Kidney epithelial cell (primary cell): ENCODE measurements around the gene SVOPL. TPM values are rescaled to one million over a fixed set of nuclear protein-coding genes. Genes with fewer than 3 reads are reported as not detected.

Experiments
- DNase-seq: peaks from one replicate; pipeline ENCODE4 v3.0.0-alpha.2; 2010; ENCODE audit warnings: low read depth
- H3K27me3 ChIP-seq: 2 replicates; pipeline ENCODE4 v1.6.0; 2011; ENCODE audit warnings: low read length; ENCODE audit not compliant: control insufficient read depth, insufficient read depth
- H3K36me3 ChIP-seq: 2 replicates; pipeline ENCODE4 v1.5.1; 2011; ENCODE audit warnings: low read length; ENCODE audit not compliant: control insufficient read depth, insufficient read depth
- H3K4me3 ChIP-seq: 2 replicates; pipeline ENCODE4 v1.5.1; 2011; ENCODE audit warnings: low read depth, mild to moderate bottlenecking, control low read depth, low read length
- total RNA-seq: library from RNA; depleted of rRNA; stranded (reverse); fragments of >200 nt; gene quantifications from 2 replicates; pipeline ENCODE4 v1.2.3, GENCODE V29; 2015
- TF ChIP-seq, protein P1 (sequence below): IDR thresholded peaks from 2 replicates; pipeline ENCODE4 v1.5.1; 2011; ENCODE audit warnings: mild to moderate bottlenecking, moderate library complexity, low read length, control low read depth, inconsistent platforms; ENCODE audit not compliant: insufficient read depth, poor library complexity, severe bottlenecking

SVOPL gene
- total RNA-seq, 1 donor from 2014 or later = not detected

DNA sequence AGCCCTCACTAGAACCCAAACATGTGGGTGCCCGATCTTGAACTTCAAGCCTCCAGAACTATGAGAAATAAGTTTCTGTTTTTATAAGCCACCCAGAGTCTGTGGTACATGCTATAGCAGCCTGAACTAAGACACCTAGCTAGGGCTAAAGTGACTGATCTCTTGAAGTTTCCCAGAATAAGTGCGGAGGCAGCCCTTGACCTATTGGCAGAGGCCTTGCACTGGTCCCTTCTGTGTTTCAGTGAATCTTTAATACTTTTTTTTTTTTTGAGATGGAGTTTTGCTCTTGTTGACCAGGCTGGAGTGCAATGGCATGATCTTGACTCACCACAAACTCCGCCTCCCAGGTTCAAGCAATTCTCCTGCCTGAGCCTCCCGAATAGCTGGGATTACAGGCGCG lies 85.1 kb downstream of the SVOPL start:
- Histone ChIP-seq H3K27me3 (no peaks in the 10 kb centered on the region), H3K36me3 (no peaks in the 10 kb centered on the region), H3K4me3 (no peak overlapping the region)
- no peak for DNase-seq
- TF ChIP-seq, protein P1, sequence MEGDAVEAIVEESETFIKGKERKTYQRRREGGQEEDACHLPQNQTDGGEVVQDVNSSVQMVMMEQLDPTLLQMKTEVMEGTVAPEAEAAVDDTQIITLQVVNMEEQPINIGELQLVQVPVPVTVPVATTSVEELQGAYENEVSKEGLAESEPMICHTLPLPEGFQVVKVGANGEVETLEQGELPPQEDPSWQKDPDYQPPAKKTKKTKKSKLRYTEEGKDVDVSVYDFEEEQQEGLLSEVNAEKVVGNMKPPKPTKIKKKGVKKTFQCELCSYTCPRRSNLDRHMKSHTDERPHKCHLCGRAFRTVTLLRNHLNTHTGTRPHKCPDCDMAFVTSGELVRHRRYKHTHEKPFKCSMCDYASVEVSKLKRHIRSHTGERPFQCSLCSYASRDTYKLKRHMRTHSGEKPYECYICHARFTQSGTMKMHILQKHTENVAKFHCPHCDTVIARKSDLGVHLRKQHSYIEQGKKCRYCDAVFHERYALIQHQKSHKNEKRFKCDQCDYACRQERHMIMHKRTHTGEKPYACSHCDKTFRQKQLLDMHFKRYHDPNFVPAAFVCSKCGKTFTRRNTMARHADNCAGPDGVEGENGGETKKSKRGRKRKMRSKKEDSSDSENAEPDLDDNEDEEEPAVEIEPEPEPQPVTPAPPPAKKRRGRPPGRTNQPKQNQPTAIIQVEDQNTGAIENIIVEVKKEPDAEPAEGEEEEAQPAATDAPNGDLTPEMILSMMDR = no peak

DNA sequence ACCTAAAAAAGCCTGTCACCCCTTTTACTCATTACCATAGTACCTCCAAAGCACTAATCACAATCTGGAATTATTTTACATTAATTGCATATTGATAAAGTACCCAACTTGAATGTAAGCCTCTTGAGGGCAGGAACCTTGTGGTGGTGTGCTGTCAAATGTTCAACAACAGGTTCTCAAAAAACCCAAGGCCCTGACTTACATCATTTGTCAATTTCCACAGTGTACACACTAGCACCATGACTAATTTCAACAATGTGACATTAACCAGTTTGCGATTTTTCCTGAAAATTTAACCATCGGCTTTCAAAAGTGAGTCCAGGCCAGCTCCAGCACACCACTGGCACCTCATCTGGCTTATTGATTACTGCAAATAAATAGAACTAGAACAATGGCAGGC lies 87.5 kb downstream of the SVOPL start:
- TF ChIP-seq, protein P1 = no peak
- no peaks in the 10 kb centered on the region for H3K36me3 ChIP-seq
- H3K27me3 ChIP-seq = no peaks in the 10 kb centered on the region
- DNase-seq = no peak
- H3K4me3 ChIP-seq = no peak overlapping the region

DNA sequence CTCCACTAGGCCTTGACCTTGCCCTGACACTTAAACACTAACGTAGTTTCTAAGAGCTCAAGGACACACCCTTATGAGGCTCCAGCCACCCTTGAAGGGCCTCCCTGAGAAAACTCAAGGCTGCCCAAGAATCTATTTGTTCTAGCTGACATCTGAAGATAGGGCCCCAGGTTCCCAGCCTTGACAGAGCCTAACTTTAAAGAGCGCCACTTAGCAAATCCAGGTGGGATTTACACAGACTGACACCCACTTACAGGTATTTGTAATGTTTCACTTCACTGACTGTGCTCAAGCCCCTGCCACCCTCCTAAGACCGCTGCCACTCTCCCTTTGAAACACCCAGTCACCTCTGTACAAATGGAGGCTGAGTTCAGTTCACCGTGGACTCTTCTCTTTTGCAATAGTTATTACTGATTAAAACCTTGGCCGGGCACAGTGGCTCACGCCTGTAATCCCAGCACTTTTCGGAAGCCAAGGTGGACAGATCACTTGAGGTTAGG lies 90.4 kb downstream of the SVOPL start:
- H3K27me3 ChIP-seq = no peaks in the 10 kb centered on the region

DNA sequence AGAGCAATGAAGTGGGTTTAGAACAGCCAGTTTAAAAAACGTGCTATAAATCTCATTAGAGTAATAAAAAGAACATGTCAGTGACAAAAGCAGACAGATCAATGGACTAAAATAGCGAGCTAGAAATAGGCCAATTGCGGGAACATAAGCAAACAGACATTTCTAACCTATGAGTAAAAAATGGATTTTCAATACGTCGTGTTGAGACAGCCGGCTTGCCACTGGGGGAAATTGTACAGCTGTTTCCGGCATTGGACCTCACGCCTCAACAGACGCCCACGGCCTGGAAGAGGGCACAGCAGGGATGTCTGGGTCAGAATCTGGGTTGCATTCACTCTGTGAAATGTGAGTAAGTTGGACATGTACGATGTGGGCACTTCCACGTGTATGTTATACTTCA lies 92.9 kb downstream of the SVOPL start:
- no peaks in the 10 kb centered on the region for H3K36me3 ChIP-seq
- no peak for DNase-seq
- H3K27me3 ChIP-seq = no peaks in the 10 kb centered on the region
- TF ChIP-seq, protein P1 = no peak
- no peak overlapping the region for H3K4me3 ChIP-seq

More for the DNA sequence above, 90.4 kb downstream of the SVOPL start:
- Histone ChIP-seq H3K4me3 (no peak overlapping the region), H3K36me3 (no peaks in the 10 kb centered on the region)
- TF ChIP-seq, protein P1 = no peak
- no peak for DNase-seq

DNA sequence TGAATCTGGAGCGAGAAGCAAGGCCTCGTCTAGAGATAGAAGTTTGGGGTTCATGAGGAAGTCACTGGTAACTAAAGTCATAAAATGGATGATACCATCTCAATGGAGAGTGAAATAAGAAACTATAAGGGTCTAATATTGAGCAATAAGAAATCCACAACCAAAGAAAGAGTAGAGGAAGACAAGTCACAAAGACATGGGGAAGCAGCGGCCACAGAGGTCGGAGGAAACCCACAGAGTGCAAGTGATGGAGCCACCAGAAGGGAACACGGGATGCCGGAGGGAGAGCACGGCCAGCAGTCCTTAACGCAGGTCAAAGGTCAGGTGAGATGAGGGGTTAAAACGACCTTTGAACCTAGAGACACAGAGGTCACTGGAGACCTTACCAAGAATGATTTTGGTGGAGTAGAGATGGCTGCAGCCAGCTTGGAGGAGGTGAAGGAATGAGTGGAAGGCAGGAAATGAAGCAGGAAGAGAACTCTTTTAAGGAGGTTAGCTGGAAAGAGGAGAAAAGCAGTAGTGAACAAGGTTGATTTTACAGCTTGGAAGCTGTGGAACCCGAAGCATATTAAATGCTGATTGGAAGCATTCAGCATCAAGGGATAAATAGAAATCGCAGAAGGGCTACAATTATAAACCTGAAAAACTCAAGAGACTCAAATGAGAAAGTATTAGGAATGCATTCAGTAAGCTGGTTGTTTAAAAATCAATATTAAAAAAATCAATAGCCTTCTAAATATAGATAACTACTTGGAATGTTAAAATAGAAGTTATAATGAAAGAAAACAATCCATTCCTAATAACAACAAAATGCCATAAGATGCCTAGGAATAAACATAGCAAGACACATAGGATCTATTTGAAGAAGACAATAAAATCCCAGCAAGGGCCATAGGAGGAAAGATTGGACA lies 93.7 kb downstream of the SVOPL start:
- TF ChIP-seq, protein P1 = no peak
- H3K4me3 ChIP-seq = no peak overlapping the region
- no peaks in the 10 kb centered on the region for H3K36me3 ChIP-seq
- no peak for DNase-seq
- no peaks in the 10 kb centered on the region for H3K27me3 ChIP-seq
